A673 (cell line): ENCODE results near the gene SLC25A26. TPM values are rescaled to one million over a fixed set of nuclear protein-coding genes. Genes with fewer than 3 reads are reported as not detected.

Experiments used
- BruUV-seq: library from RNA; stranded (reverse); fragments of 400-500 nt; replicated peaks from 2 replicates; lab custom pipeline; 2021; lab: Mats Ljungman, UMichigan
- CTCF ChIA-PET: fragments of 300-600 bp; sonication (Branson Sonifier 250); formaldehyde crosslinking; loops from one replicate; lab custom pipeline; 2022; ENCODE audit warnings: antibody characterized with exemption; lab: Charles Lee
- POLR2A ChIA-PET: fragments of 300-600 bp; sonication (Branson Sonifier 250); formaldehyde crosslinking; loops from one replicate; lab custom pipeline; 2022; ENCODE audit warnings: antibody characterized with exemption; ENCODE audit not compliant: low non-redundant PET; lab: Charles Lee
- DNase-seq: peaks from one replicate; pipeline ENCODE4 v3.0.0-alpha.2; 2015; ENCODE audit warnings: low spot score
- H3K27ac ChIP-seq: fragments of 200-600 bp; sonication (generic); 2 replicates; pipeline ENCODE4 v1.5.1; 2016; ENCODE audit warnings: mixed run types, low read depth, mild to moderate bottlenecking, mixed read lengths, antibody characterized with exemption, low read length; ENCODE audit not compliant: poor library complexity, severe bottlenecking
- H3K27me3 ChIP-seq: fragments of 200-600 bp; sonication (generic); replicated peaks from 2 replicates; pipeline ENCODE4 v1.6.1; 2017; ENCODE audit warnings: mixed run types, low read depth, mild to moderate bottlenecking, mixed read lengths, antibody characterized with exemption, low read length; ENCODE audit not compliant: insufficient read depth, poor library complexity
- H3K36me3 ChIP-seq: fragments of 200-600 bp; sonication (generic); 2 replicates; pipeline ENCODE4 v1.6.1; 2016; ENCODE audit warnings: mixed run types, mild to moderate bottlenecking, mixed read lengths, antibody characterized with exemption, low read length; ENCODE audit not compliant: insufficient read depth, poor library complexity, severe bottlenecking
- H3K4me1 ChIP-seq: fragments of 200-600 bp; sonication (generic); 2 replicates; pipeline ENCODE4 v1.6.1; 2017; ENCODE audit warnings: mixed run types, mild to moderate bottlenecking, mixed read lengths, antibody characterized with exemption, low read length; ENCODE audit not compliant: insufficient read depth, poor library complexity, severe bottlenecking
- H3K4me3 ChIP-seq: fragments of 200-600 bp; sonication (generic); 2 replicates; pipeline ENCODE4 v1.5.1; 2016; ENCODE audit warnings: low read depth, mixed run types, mild to moderate bottlenecking, mixed read lengths, low read length; ENCODE audit not compliant: poor library complexity, severe bottlenecking
- H3K9me3 ChIP-seq: fragments of 200-600 bp; sonication (generic); 2 replicates; pipeline ENCODE4 v1.6.1; 2016; ENCODE audit warnings: mixed run types, low read depth, mild to moderate bottlenecking, mixed read lengths, antibody characterized with exemption, low read length; ENCODE audit not compliant: poor library complexity, severe bottlenecking
- EZH2 ChIP-seq: fragments of 200-600 bp; sonication (generic); IDR thresholded peaks from 2 replicates; pipeline ENCODE4 v1.6.1; 2017; ENCODE audit warnings: borderline replicate concordance, low read depth, mild to moderate bottlenecking, mixed read lengths, antibody characterized with exemption, low read length; ENCODE audit not compliant: poor library complexity, severe bottlenecking
- intact Hi-C: fragments of 100-400 bp; cut with micrococcal nuclease; formaldehyde crosslinking; loops from one replicate; pipeline ENCODE4 v1.10.0; 2022; ENCODE audit not compliant: unreplicated experiment
- total RNA-seq: library from RNA; stranded (reverse); gene quantifications from 2 replicates; pipeline ENCODE4 v1.2.3, GENCODE V29; 2021
- TF ChIP-seq, protein P1 (sequence below): fragments of 300-800, 200-600 bp; sonication (generic); conservative IDR thresholded peaks from 2 replicates; pipeline ENCODE4 v1.5.1; 2017; ENCODE audit warnings: low read depth, mild to moderate bottlenecking, antibody characterized with exemption, low read length, moderate library complexity, mixed read lengths

Gene SLC25A26
- total RNA-seq, 1 experiment from 2014 or later: 8.9 TPM

DNA sequence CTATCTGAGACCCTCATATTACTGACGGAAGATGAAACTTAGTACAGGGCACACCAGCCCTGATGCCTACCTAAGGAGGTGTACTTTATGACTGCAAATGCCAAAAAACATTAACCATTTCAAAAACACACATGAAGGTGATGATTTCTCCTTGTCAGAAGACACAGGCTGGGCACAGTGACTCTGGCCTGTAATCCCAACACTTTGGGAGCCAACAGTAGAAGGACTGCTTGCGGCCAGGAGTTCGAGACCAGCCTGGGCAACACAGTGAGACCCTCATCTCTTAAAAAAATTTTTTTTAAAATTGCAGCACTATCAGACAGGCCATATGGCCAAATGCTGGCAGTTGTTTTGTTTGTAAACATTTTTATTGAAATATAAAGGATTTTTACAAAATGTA is 206.6 kb downstream of the SLC25A26 start:
- intact Hi-C loops: loop anchor here (5.0 kb wide), 1 partner anchor 75 kb away; the partner anchor contains the start of gene LRIG1

GRCh38 chr3:66427951-66428474 is 207.2 kb downstream of the SLC25A26 start:
- no peak for DNase-seq
- Histone ChIP-seq H3K27ac (peak overlapping the region; percentile 68), H3K36me3 (no peaks in the 10 kb centered on the region), H3K9me3 (no peaks in the 10 kb centered on the region), H3K27me3 (no peaks in the 10 kb centered on the region), H3K4me1 (peaks cover 18% of the 10 kb centered on the region), H3K4me3 (no peak overlapping the region)
- intact Hi-C loops: loop anchor here (5.0 kb wide), 1 partner anchor 74 kb away; the partner anchor contains the start of gene LRIG1
- no TSS peak for BruUV-seq
- ChIA-PET CTCF (no interaction called here), POLR2A (no interaction called here)
- TF ChIP-seq, protein P1, sequence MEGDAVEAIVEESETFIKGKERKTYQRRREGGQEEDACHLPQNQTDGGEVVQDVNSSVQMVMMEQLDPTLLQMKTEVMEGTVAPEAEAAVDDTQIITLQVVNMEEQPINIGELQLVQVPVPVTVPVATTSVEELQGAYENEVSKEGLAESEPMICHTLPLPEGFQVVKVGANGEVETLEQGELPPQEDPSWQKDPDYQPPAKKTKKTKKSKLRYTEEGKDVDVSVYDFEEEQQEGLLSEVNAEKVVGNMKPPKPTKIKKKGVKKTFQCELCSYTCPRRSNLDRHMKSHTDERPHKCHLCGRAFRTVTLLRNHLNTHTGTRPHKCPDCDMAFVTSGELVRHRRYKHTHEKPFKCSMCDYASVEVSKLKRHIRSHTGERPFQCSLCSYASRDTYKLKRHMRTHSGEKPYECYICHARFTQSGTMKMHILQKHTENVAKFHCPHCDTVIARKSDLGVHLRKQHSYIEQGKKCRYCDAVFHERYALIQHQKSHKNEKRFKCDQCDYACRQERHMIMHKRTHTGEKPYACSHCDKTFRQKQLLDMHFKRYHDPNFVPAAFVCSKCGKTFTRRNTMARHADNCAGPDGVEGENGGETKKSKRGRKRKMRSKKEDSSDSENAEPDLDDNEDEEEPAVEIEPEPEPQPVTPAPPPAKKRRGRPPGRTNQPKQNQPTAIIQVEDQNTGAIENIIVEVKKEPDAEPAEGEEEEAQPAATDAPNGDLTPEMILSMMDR: no peak
- no peak for TF ChIP-seq EZH2

More for the DNA sequence above, 206.6 kb downstream of the SLC25A26 start:
- H3K27ac ChIP-seq: no peak overlapping the region
- H3K4me3 ChIP-seq: no peak overlapping the region
- TF ChIP-seq, protein P1: no peak
- TF ChIP-seq EZH2: no peak
- DNase-seq: no peak
- no peaks in the 10 kb centered on the region for H3K27me3 ChIP-seq
- no TSS peak for BruUV-seq
- H3K4me1 ChIP-seq: peaks cover 18% of the 10 kb centered on the region
- H3K9me3 ChIP-seq: no peaks in the 10 kb centered on the region
- POLR2A ChIA-PET: no interaction called here
- H3K36me3 ChIP-seq: no peaks in the 10 kb centered on the region
- CTCF ChIA-PET: no interaction called here

Other genes with a start within 250 kb of the SLC25A26 start
- 30.5 and 36.1 TPM in 2 replicates for gene MAGI1, start 182.1 kb upstream of the SLC25A26 start, total RNA-seq